Measurements from ENCODE around the gene ZBTB32. TPM values are rescaled to one million over a fixed set of nuclear protein-coding genes. Genes with fewer than 3 reads are reported as not detected.
A peak's percentile ranks its signal among the peaks of the same experiment; 100 is the strongest.
"Not testable (repeated sequence)": the region's sequence is repeated elsewhere in the genome, so short reads cannot be mapped to it uniquely, and the experiment has no call there.

The ZBTB32 gene
- total RNA-seq, 2 experiments from 2014 or later, result 174 to 181 TPM

GRCh38 chr19:35723671-35724070, 19.3 kb downstream of the ZBTB32 start:
- DNase-seq, result no peak
- Mint-ChIP-seq H3K27ac (no peak overlapping the region), H3K27me3 (ENCODE audit: low read depth) (no peaks in the 10 kb centered on the region), H3K9me3 (no peaks in the 10 kb centered on the region), H3K4me3 (no peak overlapping the region), H3K4me1 (ENCODE audit: low read depth) (peaks cover 18% of the 10 kb centered on the region), H3K36me3 (ENCODE audit: low read depth) (peaks cover 58% of the 10 kb centered on the region)
- CTCF ChIA-PET, result interaction anchor here (1.7 kb wide), 1 partner anchor 29 kb away, joined by 7 read pairs; no protein-coding TSS in a partner anchor
- intact Hi-C loops (cut with micrococcal nuclease), result no loop called here

GRCh38 chr19:35724132-35724531, 19.8 kb downstream of the ZBTB32 start:
- H3K4me3 Mint-ChIP-seq; CTCF ChIA-PET; H3K27me3 Mint-ChIP-seq (ENCODE audit: low read depth); H3K9me3 Mint-ChIP-seq; H3K27ac Mint-ChIP-seq; intact Hi-C loops (cut with micrococcal nuclease); DNase-seq: not testable (repeated sequence)
- Mint-ChIP-seq H3K36me3 (ENCODE audit: low read depth) (peaks cover 57% of the 10 kb centered on the region), H3K4me1 (ENCODE audit: low read depth) (peaks cover 15% of the 10 kb centered on the region)

- no peaks in the 10 kb centered on the region for H3K9me3 Mint-ChIP-seq
- no peak overlapping the region for H3K27ac Mint-ChIP-seq
Measured at GRCh38 chr19:35724560-35724959, 20.2 kb downstream of the ZBTB32 start.

GRCh38 chr19:35725216-35725861, 21.0 kb downstream of the ZBTB32 start:
- Mint-ChIP-seq H3K27me3 (ENCODE audit: low read depth) (no peaks in the 10 kb centered on the region), H3K4me1 (ENCODE audit: low read depth) (peaks cover 6% of the 10 kb centered on the region), H3K36me3 (ENCODE audit: low read depth) (peaks cover 62% of the 10 kb centered on the region), H3K4me3 (no peak overlapping the region), H3K27ac (no peak overlapping the region), H3K9me3 (no peaks in the 10 kb centered on the region)
- DNase-seq, result no peak
- intact Hi-C loops (cut with micrococcal nuclease), result no loop called here
- CTCF ChIA-PET, result no interaction called here

More at GRCh38 chr19:35724560-35724959, 20.2 kb downstream of the ZBTB32 start:
- DNase-seq, result no peak
- Mint-ChIP-seq H3K4me3 (no peak overlapping the region), H3K27me3 (ENCODE audit: low read depth) (no peaks in the 10 kb centered on the region), H3K36me3 (ENCODE audit: low read depth) (peaks cover 57% of the 10 kb centered on the region), H3K4me1 (ENCODE audit: low read depth) (peaks cover 10% of the 10 kb centered on the region)
- CTCF ChIA-PET, result no interaction called here
- intact Hi-C loops (cut with micrococcal nuclease), result no loop called here

GRCh38 chr19:35727053-35727955, 22.9 kb downstream of the ZBTB32 start:
- Mint-ChIP-seq H3K9me3 (no peaks in the 10 kb centered on the region), H3K27ac (no peak overlapping the region), H3K27me3 (ENCODE audit: low read depth) (no peaks in the 10 kb centered on the region), H3K36me3 (ENCODE audit: low read depth) (peaks cover 57% of the 10 kb centered on the region), H3K4me3 (no peak overlapping the region), H3K4me1 (ENCODE audit: low read depth) (no peaks in the 10 kb centered on the region)
- CTCF ChIA-PET, result interaction anchor here (0.7 kb wide), 1 partner anchor 566 kb away, joined by 3 read pairs; no protein-coding TSS in a partner anchor
- no peak for DNase-seq
- intact Hi-C loops (cut with micrococcal nuclease), result no loop called here

GRCh38 chr19:35727956-35728706, 23.8 kb downstream of the ZBTB32 start:
- Mint-ChIP-seq H3K27ac (no peak overlapping the region), H3K36me3 (ENCODE audit: low read depth) (peaks cover 56% of the 10 kb centered on the region), H3K4me1 (ENCODE audit: low read depth) (no peaks in the 10 kb centered on the region), H3K9me3 (no peaks in the 10 kb centered on the region), H3K27me3 (ENCODE audit: low read depth) (no peaks in the 10 kb centered on the region), H3K4me3 (no peak overlapping the region)
- intact Hi-C loops (cut with micrococcal nuclease), result no loop called here
- CTCF ChIA-PET, result no interaction called here
- DNase-seq, result no peak

GRCh38 chr19:35729021-35729420, 24.7 kb downstream of the ZBTB32 start:
- CTCF ChIA-PET, result interaction anchor here (1.5 kb wide), 1 partner anchor 11 kb away, joined by 3 read pairs; no protein-coding TSS in a partner anchor
- Mint-ChIP-seq H3K36me3 (ENCODE audit: low read depth) (peaks cover 54% of the 10 kb centered on the region), H3K27ac (no peak overlapping the region), H3K4me1 (ENCODE audit: low read depth) (no peaks in the 10 kb centered on the region), H3K27me3 (ENCODE audit: low read depth) (no peaks in the 10 kb centered on the region), H3K4me3 (no peak overlapping the region), H3K9me3 (no peaks in the 10 kb centered on the region)
- DNase-seq, result no peak
- intact Hi-C loops (cut with micrococcal nuclease), result no loop called here

- Mint-ChIP-seq H3K27me3 (ENCODE audit: low read depth) (no peaks in the 10 kb centered on the region), H3K4me3 (no peak overlapping the region), H3K4me1 (ENCODE audit: low read depth) (peaks cover under 1% of the 10 kb centered on the region), H3K9me3 (no peaks in the 10 kb centered on the region), H3K36me3 (ENCODE audit: low read depth) (peaks cover 56% of the 10 kb centered on the region), H3K27ac (no peak overlapping the region)
- CTCF ChIA-PET, result interaction anchor here (1.5 kb wide), 1 partner anchor 11 kb away, joined by 3 read pairs; no protein-coding TSS in a partner anchor
- DNase-seq, result no peak
- intact Hi-C loops (cut with micrococcal nuclease), result no loop called here
Measured at GRCh38 chr19:35729763-35730162, 25.4 kb downstream of the ZBTB32 start.

GRCh38 chr19:35730326-35730725, 26.0 kb downstream of the ZBTB32 start:
- CTCF ChIA-PET, result interaction anchor here (1.5 kb wide), 1 partner anchor 10 kb away, joined by 3 read pairs; no protein-coding TSS in a partner anchor
- H3K4me3 Mint-ChIP-seq, result no peak overlapping the region
- intact Hi-C loops (cut with micrococcal nuclease), result no loop called here
- peaks cover 2% of the 10 kb centered on the region for H3K4me1 Mint-ChIP-seq (ENCODE audit: low read depth)
- H3K36me3 Mint-ChIP-seq (ENCODE audit: low read depth), result peaks cover 54% of the 10 kb centered on the region
- no peaks in the 10 kb centered on the region for H3K27me3 Mint-ChIP-seq (ENCODE audit: low read depth)
- no peak for DNase-seq
- H3K9me3 Mint-ChIP-seq, result no peaks in the 10 kb centered on the region
- H3K27ac Mint-ChIP-seq, result no peak overlapping the region

GRCh38 chr19:35731353-35731752, 27.0 kb downstream of the ZBTB32 start:
- peaks cover 3% of the 10 kb centered on the region for H3K4me1 Mint-ChIP-seq (ENCODE audit: low read depth)
- no peak overlapping the region for H3K4me3 Mint-ChIP-seq
- peaks cover 48% of the 10 kb centered on the region for H3K36me3 Mint-ChIP-seq (ENCODE audit: low read depth)
- DNase-seq, result no peak
- intact Hi-C loops (cut with micrococcal nuclease), result no loop called here
- CTCF ChIA-PET, result interaction anchor here (1.2 kb wide), 1 partner anchor 9 kb away, joined by 4 read pairs; no protein-coding TSS in a partner anchor
- peak overlapping the region; percentile 30 for H3K27ac Mint-ChIP-seq
- no peaks in the 10 kb centered on the region for H3K27me3 Mint-ChIP-seq (ENCODE audit: low read depth)
- H3K9me3 Mint-ChIP-seq, result no peaks in the 10 kb centered on the region

- intact Hi-C loops (cut with micrococcal nuclease), result no loop called here
- DNase-seq, result no peak
- Mint-ChIP-seq H3K27ac (no peak overlapping the region), H3K36me3 (ENCODE audit: low read depth) (peaks cover 47% of the 10 kb centered on the region), H3K27me3 (ENCODE audit: low read depth) (no peaks in the 10 kb centered on the region), H3K4me3 (no peak overlapping the region), H3K4me1 (ENCODE audit: low read depth) (peaks cover 7% of the 10 kb centered on the region), H3K9me3 (no peaks in the 10 kb centered on the region)
- CTCF ChIA-PET, result interaction anchor here (1.2 kb wide), 1 partner anchor 9 kb away, joined by 4 read pairs; no protein-coding TSS in a partner anchor
Measured at GRCh38 chr19:35731779-35732405, 27.5 kb downstream of the ZBTB32 start.

Measured in activated naive CD4-positive, alpha-beta T cell treated with anti-CD3 and anti-CD28 coated beads for 36 hours (primary cell).